Myometrial cell (primary cell): ENCODE results near the gene XPNPEP1. TPM values are rescaled to one million over a fixed set of nuclear protein-coding genes. Genes with fewer than 3 reads are reported as not detected.

Source experiments
- total RNA-seq: library from RNA; depleted of rRNA; stranded (reverse); fragments of >200 nt; gene quantifications from 2 replicates; pipeline ENCODE4 v1.2.3, GENCODE V29; 2015

The XPNPEP1 gene
- 78.0 and 97.7 TPM in 2 replicates for total RNA-seq

DNA sequence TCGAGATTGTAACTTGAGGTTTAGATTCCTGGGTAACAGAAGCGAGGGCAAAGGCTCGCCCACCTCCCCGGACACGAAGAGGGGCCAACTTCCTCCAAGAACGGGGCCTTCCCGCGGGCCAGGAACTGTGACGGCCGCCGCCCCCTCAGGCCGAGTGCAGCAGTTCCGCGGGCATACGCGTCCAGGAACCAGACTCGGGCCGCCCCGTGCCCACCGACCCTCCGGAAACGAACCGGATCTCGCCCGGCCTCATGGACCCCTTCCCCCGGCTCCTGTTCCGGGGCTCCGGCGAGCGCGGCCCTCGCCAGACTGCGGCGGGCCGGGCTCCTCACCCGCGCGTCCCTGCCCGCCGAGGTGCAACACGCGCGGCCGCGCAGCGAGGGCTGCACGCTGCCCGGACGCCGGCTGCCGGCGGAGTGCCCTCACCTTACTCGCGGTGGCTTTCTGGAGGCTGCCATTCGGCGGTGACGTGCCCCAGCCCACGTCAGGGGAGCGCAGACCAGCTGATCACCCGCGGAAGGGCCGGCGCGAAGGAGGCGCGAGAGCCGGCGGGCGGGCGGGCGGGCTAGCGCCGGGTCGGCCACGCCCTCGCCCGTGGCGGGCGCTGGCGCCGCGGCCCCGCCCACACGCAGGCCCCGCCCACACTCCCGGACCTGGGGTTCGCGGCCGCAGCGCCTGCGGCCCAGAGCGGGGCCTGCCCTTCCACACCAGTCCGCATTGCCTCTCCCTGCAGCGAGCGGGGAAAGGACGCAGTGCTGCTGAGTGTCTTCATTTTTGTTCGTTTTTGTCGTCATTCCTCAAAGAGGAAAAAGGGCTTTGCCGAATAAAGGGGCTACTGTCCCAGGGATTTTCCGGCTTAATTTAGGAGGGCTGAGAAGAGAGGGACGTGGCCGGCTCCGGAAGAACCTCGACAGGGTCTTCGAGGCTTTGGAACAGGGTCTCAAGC, at the start of gene XPNPEP1:
TSS of gene XPNPEP1 (minus strand) at position 536 of the 946 bp plus-strand sequence. CDS start at position 458, 78 bp downstream.

Other genes starting within 250 kb of the XPNPEP1 start
- 54.2 and 66.5 TPM in 2 replicates for gene ADD3, start 84.5 kb upstream of the XPNPEP1 start, total RNA-seq